HG02938 (cell line): Measurements from ENCODE around the gene GALNT2.

Experiments
- ATAC-seq: cut with Tn5 transposase; IDR thresholded peaks from one replicate; pipeline ENCODE4 v1.9.1; 2021; ENCODE audit warnings: mild to moderate bottlenecking, moderate library complexity; ENCODE audit not compliant: unreplicated experiment

Gene GALNT2

DNA sequence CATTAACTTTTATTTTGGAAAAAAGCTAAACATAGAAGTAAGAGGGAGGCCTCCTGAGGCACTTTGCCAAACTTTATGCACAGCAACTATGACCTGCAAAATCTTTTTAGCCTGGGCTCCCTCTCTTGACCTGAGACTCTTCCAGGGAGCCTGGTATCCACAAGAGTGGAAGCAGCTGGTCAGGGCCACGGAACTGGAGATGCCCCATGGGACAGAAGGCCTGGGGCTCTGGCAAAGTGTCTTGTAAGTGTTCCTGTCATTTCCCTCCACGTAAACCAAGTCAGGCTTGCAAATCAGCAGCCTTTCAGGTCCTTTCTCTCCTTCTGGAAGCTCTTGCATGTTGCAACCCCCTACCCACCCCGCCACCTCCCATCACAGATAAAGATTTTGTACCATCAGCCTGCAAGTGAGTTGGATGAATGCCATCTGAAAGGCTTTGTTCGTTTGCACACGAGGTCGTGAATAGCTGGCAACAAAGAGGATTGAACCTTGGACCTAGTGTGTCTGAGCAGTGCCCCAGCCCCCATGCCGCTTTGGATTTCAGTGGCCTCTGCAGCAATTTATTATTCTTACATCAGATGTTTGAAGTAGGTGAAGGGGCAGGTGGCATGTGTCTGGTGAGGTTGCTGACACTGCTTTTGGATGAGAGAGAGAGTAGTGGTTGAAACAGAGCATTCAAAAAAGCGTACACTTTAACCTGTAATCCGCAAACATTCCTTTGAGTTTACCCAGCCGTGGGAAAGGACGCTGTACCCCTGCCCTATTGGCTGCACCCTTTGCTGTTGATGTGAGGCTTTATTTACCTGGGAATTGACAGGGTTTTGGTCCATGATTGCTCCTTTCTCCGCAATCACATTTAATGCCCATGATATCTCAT is 91.6 kb downstream of the GALNT2 start:
- ATAC-seq, result no peak

- no peak for ATAC-seq
These were observed 92.5 kb downstream of the GALNT2 start for GRCh38 chr1:230159580-230159979.

- no peak for ATAC-seq
These were observed 94.1 kb downstream of the GALNT2 start for GRCh38 chr1:230160957-230161771.

- no peak for ATAC-seq
These were observed 96.2 kb downstream of the GALNT2 start for GRCh38 chr1:230163205-230163604.

- no peak for ATAC-seq
These were observed 96.7 kb downstream of the GALNT2 start for GRCh38 chr1:230163719-230164118.

DNA sequence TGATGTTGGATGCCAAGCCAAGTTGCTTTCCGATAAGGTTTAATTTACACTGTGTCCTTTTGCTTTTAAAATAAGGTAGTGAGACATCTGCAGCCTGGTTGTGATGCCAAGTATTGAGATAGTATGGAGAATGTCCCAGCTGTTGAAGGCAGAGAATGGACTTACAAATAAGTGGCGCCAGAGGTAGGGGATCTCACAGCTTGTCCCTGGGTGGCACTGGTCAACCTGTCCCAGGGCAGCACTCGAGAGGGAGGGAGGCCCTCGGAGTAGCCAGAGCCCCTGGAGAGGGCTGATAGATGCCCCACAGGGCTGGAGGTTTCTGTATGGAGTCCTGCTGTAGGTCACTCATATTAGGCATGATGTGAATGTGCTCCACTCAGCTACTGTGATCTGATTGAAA is 98.5 kb downstream of the GALNT2 start:
- no peak for ATAC-seq

DNA sequence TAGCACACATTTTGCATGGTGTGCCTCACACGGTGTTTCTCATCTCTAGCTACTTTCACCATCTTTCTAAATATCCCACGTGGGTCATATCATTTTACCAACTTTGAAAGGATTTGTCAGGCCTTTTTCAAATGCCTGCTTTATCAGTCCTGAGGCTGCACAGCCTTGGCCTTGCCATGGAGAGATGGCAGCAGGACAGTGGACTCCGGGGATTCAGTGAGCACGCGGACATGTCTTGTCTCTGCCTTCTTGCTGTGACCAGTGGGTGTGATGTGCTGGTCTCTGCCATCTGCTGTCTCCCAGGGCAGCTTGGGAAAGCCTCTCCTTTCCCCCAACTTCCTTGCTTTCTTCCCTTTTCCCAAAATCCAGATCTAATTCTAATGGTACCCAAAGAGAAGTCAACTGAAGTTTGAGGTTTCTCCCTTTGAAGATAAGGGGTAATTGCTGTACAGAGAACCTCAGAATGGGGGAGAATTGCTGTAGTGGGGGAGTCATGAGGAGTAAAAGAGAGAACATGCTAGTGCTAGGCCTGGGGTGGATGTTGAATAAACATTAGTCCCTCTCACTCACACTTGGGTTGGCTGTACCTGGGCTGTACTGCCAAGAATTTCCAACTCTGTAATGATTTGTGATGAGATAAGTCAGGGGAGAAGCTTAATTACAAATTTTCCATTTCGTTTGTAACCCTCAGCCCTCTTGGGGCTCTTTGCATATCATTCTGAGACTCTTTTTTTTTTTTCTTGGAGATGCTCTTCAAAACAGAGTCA is 99.5 kb downstream of the GALNT2 start:
- no peak for ATAC-seq

DNA sequence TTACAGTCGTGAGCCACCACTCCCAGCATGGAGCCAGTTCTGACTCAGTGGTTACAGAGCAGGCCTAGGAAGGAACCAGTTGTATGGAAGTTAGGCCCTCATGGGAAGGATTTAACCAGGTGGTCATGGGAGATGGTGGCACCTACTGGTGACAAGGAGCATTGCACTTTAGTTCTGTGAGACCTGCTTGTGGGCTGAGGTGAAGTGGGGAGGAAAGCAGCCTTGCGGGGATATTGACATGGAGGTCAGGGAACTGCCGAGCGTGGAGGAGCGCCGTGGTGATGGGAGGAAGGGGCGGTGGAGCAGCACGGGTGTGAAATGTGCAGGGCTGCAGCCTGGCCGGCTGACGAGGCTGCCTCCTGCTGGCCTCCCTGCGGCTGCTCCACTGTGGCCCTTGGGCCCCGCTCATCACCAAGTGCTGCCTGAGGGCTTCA is 100.4 kb downstream of the GALNT2 start:
- no peak for ATAC-seq

DNA sequence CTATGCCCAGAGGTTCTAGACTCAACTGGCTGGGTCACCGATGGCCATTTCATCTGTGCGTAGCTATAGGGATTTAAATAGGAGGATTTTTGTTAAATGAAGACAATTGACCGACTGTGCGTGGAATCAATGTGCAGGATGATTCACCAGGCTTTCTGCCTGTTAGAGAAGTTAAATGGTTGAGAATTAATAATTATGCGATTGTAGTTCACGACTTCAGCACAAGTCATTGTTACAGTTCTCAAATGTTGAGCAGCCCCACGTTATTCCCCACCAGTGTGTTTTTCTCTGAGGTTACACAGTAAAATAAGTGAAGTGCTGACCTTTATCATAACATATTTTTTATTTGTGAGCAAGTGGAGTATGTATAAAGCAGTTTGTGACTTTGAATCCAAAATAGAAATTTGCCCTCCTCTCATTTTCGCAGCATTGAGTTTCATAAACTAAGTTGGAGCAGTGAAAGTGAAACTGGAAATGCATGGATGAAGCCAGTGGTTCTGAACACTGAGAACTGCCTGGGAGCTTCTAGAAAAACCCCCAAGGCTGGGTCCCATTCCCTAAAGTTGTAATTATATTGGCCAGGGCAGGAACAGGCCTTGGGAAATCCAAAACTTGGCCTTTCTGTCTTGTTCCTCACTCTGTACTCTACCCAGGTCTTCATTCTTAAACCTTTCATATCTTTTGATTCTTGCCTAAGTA is 102.6 kb downstream of the GALNT2 start:
- peak; percentile 56 for ATAC-seq

- ATAC-seq, result peak; percentile 46
These were observed 103.1 kb downstream of the GALNT2 start for GRCh38 chr1:230170153-230170547.

GRCh38 chr1:230170622-230171021 is 103.6 kb downstream of the GALNT2 start:
- no peak for ATAC-seq

GRCh38 chr1:230171356-230172015 is 104.4 kb downstream of the GALNT2 start:
- ATAC-seq, result no peak

GRCh38 chr1:230172016-230172537 is 105.0 kb downstream of the GALNT2 start:
- ATAC-seq, result no peak

GRCh38 chr1:230173187-230173975 is 106.3 kb downstream of the GALNT2 start:
- ATAC-seq, result no peak

DNA sequence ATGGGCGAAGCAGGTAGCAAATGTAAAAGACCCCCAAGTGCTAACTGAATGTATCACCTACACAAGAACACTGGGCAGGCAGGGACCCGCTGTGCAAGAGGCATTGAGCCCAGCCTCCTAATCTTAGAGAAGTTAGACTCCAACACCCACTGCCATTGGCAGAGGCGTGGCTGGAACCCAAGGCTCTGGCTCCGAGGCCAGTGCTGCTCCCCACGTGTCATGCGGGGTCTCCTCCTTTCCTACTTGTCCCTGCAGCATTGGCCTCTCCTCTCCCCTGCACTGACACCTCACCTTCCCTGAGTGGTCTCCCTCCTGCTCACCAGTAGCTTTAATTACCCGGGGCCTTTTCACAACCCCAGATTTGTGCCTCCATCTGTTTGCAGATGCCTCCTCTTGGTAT is 107.0 kb downstream of the GALNT2 start:
- no peak for ATAC-seq

DNA sequence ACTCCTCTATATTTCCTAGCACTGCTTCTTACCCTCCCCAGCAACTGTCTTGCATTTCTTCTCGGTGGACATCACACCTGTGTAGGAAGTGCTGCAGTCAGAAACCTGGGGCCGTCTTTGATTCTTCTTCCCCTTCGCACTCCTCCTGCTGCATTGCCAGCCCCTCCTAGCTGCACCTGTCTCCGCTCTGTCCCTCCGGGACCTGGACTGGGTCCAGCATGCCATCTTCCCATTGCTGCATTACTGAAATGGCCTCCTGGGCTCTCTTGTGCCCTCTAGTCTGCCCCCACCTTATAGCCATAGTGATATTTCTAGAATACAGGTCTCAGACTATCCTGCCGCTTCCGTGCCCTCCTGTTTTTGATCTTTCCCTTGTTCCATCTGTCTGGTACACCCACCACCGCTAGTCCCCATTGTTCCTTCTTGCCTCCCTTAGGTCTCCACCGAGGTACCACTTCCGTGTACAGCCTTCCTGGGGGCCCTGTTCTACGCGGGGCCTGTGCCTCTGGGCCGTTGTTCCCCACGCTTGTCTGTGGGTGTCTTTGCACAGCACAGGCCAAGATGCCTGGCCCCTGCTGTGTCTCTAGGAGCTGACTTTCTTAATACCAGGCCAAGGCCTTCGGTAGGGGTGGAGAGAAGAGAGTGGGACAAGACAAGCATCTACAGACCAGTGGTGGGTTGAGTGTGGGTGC is 107.6 kb downstream of the GALNT2 start:
- no peak for ATAC-seq

GRCh38 chr1:230175163-230175747 is 108.2 kb downstream of the GALNT2 start:
- ATAC-seq, result no peak

DNA sequence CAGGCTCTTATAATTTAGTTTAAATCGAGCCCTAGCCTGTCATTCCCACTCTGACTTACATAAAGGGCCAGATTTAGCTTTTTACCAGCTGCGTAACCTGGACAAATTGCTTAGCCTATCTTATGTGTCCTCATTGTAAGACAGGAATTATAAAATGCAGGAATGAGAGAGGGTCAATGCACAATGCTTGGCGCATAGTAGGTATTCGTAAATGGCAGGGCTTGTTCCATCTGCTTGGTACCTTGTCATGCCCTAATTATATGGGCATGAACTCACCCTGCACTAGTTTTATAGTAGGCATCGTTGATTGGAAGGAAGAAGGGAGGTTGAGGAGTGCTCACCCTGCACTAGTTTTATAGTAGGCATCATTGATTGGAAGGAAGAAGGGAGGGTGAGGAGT is 108.8 kb downstream of the GALNT2 start:
- ATAC-seq, result no peak
